K562 (cell line): ENCODE results near the gene DIPK1A. TPM values are rescaled to one million over a fixed set of nuclear protein-coding genes. Genes with fewer than 3 reads are reported as not detected.

ENCODE experiments used
- ARID3A ChIP-seq: IDR thresholded peaks from 2 replicates; pipeline ENCODE4 v1.6.1; 2012; ENCODE audit warnings: low read depth, low read length, improper control_type of control experiment, borderline replicate concordance
- BRF2 ChIP-seq: IDR thresholded peaks from 3 replicates; pipeline ENCODE4 v1.6.1; 2011; ENCODE audit warnings: borderline replicate concordance, mild to moderate bottlenecking; ENCODE audit not compliant: insufficient read length, insufficient read depth
- CEBPB ChIP-seq: fragments of 450-650 bp; IDR thresholded peaks from 2 replicates; pipeline ENCODE4 v1.6.1; 2016; ENCODE audit warnings: missing genetic modification characterization, missing compliant biosample characterization
- CEBPZ ChIP-seq: fragments of 150-350 bp; IDR thresholded peaks from 2 replicates; pipeline ENCODE4 v1.6.1; 2014; ENCODE audit warnings: low read depth, mild to moderate bottlenecking, low read length, borderline replicate concordance
- CTCFL ChIP-seq: IDR thresholded peaks from 2 replicates; pipeline ENCODE4 v1.6.1; 2011; ENCODE audit warnings: borderline replicate concordance, low read depth, mild to moderate bottlenecking, moderate library complexity, low read length; ENCODE audit not compliant: insufficient read depth, poor library complexity, severe bottlenecking
- E2F6 ChIP-seq, 2 experiments: IDR thresholded peaks; 2 replicates each; pipeline ENCODE4 v1.6.1; 2011; ENCODE audit warnings: borderline replicate concordance in 1 of 2, control low read depth in 1 of 2, low read depth in 1 of 2, low read length in 1 of 2, mild to moderate bottlenecking in 1 of 2, mixed read lengths in 1 of 2, moderate library complexity in 1 of 2; ENCODE audit not compliant: insufficient read depth in 1 of 2, insufficient read length in 1 of 2, poor library complexity in 1 of 2, severe bottlenecking in 1 of 2; ENCODE audit errors: extremely low read depth in 1 of 2
- FOXJ3 ChIP-seq: sonication (generic); formaldehyde crosslinking; IDR thresholded peaks from 2 replicates; pipeline ENCODE4 v1.4.0; 2020; ENCODE audit warnings: mild to moderate bottlenecking, missing genetic modification reagents
- HDAC6 ChIP-seq: IDR thresholded peaks from 2 replicates; pipeline ENCODE4 v1.6.1; 2012; ENCODE audit warnings: low read depth, mild to moderate bottlenecking, control low read depth, inconsistent platforms, low read length, moderate library complexity
- HLTF ChIP-seq: fragments of 450-650 bp; IDR thresholded peaks from 2 replicates; pipeline ENCODE4 v1.6.1; 2016
- LCOR ChIP-seq: sonication (generic); formaldehyde crosslinking; IDR thresholded peaks from 2 replicates; pipeline ENCODE4 v1.8.0; 2022; ENCODE audit warnings: mild to moderate bottlenecking, missing genetic modification reagents
- PATZ1 ChIP-seq: fragments of 250-450 bp; sonication (Bioruptor Pico); IDR thresholded peaks from 2 replicates; pipeline ENCODE4 v1.5.0; 2020; ENCODE audit warnings: mild to moderate bottlenecking, borderline replicate concordance
- SMAD3 ChIP-seq: fragments of 450-650 bp; formaldehyde crosslinking; conservative IDR thresholded peaks from 2 replicates; pipeline ENCODE4 v1.4.0; 2020; ENCODE audit warnings: mild to moderate bottlenecking
- XRCC3 ChIP-seq: fragments of 450-650 bp; IDR thresholded peaks from 2 replicates; pipeline ENCODE4 v1.6.1; 2017; ENCODE audit warnings: mild to moderate bottlenecking, moderate library complexity
- ZNF780A ChIP-seq: fragments of 250-450 bp; sonication (Bioruptor Pico); IDR thresholded peaks from 2 replicates; pipeline ENCODE4 v1.5.0; 2021; ENCODE audit warnings: mild to moderate bottlenecking
- polyA plus RNA-seq, 8 experiments: library from polyadenylated mRNA; depleted of rRNA in 4 of 8; stranded (reverse) in 5 of 8; unstranded in 3 of 8; fragments of >200 nt; fragmentation: Nextera tagmentation in 2 of 8; fragmentation: Illumina TruSeq in 1 of 8; extraction: Ambion mirVana in 2 of 8; extraction: Trizol in 1 of 8; gene quantifications; 2 replicates each; pipeline versions ENCODE4 v1.2.1 to v1.2.3, GENCODE V29; 2011 to 2014; ENCODE audit warnings: inconsistent platforms in 1 of 8, missing spikeins in 1 of 8
- total RNA-seq, 7 experiments: library from RNA; depleted of rRNA in 6 of 7; stranded (reverse); fragments of >200 nt in 6 of 7; fragmentation: Illumina TruSeq in 2 of 7; extraction: Trizol in 2 of 7; gene quantifications; 2 replicates each; pipeline versions ENCODE4 v1.2.1 to v1.2.3, GENCODE V29; 2011 to 2021; ENCODE audit warnings: low replicate concordance in 1 of 7

DIPK1A gene
- total and polyA plus RNA-seq, 9 of the 15 experiments (the other 6 are each of a cell fraction or from before 2014, with no cell fraction given): 0.54 to 2.5 (median 1.3) TPM

GRCh38 chr1:92961131-92961895 is at the start of gene DIPK1A (continued):
- TF ChIP-seq CEBPZ: no peak
- no peak for TF ChIP-seq ZNF780A (CRISPR knock-in tag)
- no peak for TF ChIP-seq CEBPB
- peak; percentile 7 to 54 for TF ChIP-seq E2F6 (IDR thresholded peaks at IDR 0.05; ENCODE audit: borderline replicate concordance in 1 of 2, extremely low read depth in 1 of 2, insufficient read depth in 1 of 2, insufficient read length in 1 of 2, low read depth in 1 of 2, low read length in 1 of 2, poor library complexity in 1 of 2, severe bottlenecking in 1 of 2)
- no peak for TF ChIP-seq HLTF
- TF ChIP-seq XRCC3: no peak
- no peak for TF ChIP-seq PATZ1 (CRISPR knock-in tag)
- no peak for TF ChIP-seq FOXJ3 (CRISPR knock-in tag)
- peak; percentile 48 for TF ChIP-seq CTCFL
- TF ChIP-seq LCOR (CRISPR knock-in tag): no peak
- TF ChIP-seq BRF2: no peak
- no peak for TF ChIP-seq ARID3A
- no peak for TF ChIP-seq SMAD3 (CRISPR knock-in tag)
- no peak for TF ChIP-seq HDAC6
